Measurements from ENCODE around the gene TNP1.

DNA sequence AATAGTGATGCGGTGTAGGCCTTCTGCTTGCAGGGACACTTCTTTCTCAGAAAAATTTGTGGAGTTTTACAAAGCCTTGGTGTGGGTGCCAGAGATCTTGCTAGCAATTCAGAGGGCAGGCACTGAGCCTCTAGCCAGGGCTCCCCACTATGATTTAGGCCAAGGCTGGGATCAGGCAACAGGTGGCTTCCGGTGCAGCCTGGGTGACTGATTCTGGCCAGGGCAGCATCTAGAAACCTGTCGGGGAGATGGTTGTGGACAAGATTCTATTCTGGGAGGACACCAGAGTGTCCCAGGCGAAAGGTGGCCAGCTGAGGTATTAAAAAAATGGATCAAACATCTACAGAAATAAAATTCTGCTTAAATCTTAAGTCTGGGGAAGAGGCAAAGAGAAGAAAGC lies 21.5 kb upstream of the TNP1 start:
- TF ChIP-seq, protein P1, sequence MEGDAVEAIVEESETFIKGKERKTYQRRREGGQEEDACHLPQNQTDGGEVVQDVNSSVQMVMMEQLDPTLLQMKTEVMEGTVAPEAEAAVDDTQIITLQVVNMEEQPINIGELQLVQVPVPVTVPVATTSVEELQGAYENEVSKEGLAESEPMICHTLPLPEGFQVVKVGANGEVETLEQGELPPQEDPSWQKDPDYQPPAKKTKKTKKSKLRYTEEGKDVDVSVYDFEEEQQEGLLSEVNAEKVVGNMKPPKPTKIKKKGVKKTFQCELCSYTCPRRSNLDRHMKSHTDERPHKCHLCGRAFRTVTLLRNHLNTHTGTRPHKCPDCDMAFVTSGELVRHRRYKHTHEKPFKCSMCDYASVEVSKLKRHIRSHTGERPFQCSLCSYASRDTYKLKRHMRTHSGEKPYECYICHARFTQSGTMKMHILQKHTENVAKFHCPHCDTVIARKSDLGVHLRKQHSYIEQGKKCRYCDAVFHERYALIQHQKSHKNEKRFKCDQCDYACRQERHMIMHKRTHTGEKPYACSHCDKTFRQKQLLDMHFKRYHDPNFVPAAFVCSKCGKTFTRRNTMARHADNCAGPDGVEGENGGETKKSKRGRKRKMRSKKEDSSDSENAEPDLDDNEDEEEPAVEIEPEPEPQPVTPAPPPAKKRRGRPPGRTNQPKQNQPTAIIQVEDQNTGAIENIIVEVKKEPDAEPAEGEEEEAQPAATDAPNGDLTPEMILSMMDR (conservative IDR thresholded peaks at IDR 0.05 in 1 of 2, IDR thresholded peaks at IDR 0.05 in 1 of 2; ENCODE audit: low read depth in 1 of 2, low read length in 2 of 2) = no peak
- no peak for TF ChIP-seq EZH2 (IDR thresholded peaks at IDR 0.05; ENCODE audit: low read length, missing control alignments)

All from fibroblast of lung (primary cell).